HepG2 (cell line): ENCODE results near the gene HSD17B8. TPM values are rescaled to one million over a fixed set of nuclear protein-coding genes. Genes with fewer than 3 reads are reported as not detected.

ENCODE experiments used
- ADNP ChIP-seq: sonication (generic); formaldehyde crosslinking; IDR thresholded peaks from 2 replicates; pipeline ENCODE4 v1.4.0; 2020; ENCODE audit warnings: missing genetic modification reagents
- ARID2 ChIP-seq: sonication (generic); formaldehyde crosslinking; IDR thresholded peaks from 2 replicates; pipeline ENCODE4 v1.8.1; 2022; ENCODE audit warnings: mild to moderate bottlenecking, missing genetic modification reagents, borderline replicate concordance
- FOXC1 ChIP-seq: sonication (generic); formaldehyde crosslinking; IDR thresholded peaks from 2 replicates; pipeline ENCODE4 v1.8.0; 2022; ENCODE audit warnings: mild to moderate bottlenecking, missing genetic modification reagents, borderline replicate concordance
- MZF1 ChIP-seq: sonication (generic); formaldehyde crosslinking; IDR thresholded peaks from 2 replicates; pipeline ENCODE4 v1.8.1; 2023; ENCODE audit warnings: mild to moderate bottlenecking, missing genetic modification reagents, borderline replicate concordance
- NAIF1 ChIP-seq: sonication (generic); formaldehyde crosslinking; IDR thresholded peaks from 2 replicates; pipeline ENCODE4 v1.5.0; 2020; ENCODE audit warnings: mild to moderate bottlenecking, missing genetic modification reagents, borderline replicate concordance
- NFATC3 ChIP-seq: sonication (generic); formaldehyde crosslinking; IDR thresholded peaks from 2 replicates; pipeline ENCODE4 v1.5.1; 2020; ENCODE audit warnings: mild to moderate bottlenecking, missing genetic modification reagents
- POLR2G ChIP-seq: fragments of 200-400 bp; formaldehyde crosslinking; IDR thresholded peaks from 2 replicates; pipeline ENCODE4 v1.6.1; 2018; ENCODE audit warnings: mild to moderate bottlenecking, low read depth, low read length, moderate library complexity
- RBAK ChIP-seq: sonication (generic); formaldehyde crosslinking; IDR thresholded peaks from 2 replicates; pipeline ENCODE4 v1.5.1; 2020; ENCODE audit warnings: mild to moderate bottlenecking, missing genetic modification reagents
- RFX3 ChIP-seq: IDR thresholded peaks from 2 replicates; pipeline ENCODE4 v1.6.1; 2016; ENCODE audit warnings: missing biosample characterization, missing genetic modification reagents
- RNF2 ChIP-seq: fragments of 450-650 bp; conservative IDR thresholded peaks from 2 replicates; pipeline ENCODE4 v1.6.1; 2016; ENCODE audit warnings: low read depth
- RXRA ChIP-seq: sonication (generic); formaldehyde crosslinking; IDR thresholded peaks from 2 replicates; pipeline ENCODE4 v1.5.1; 2020; ENCODE audit warnings: missing genetic modification reagents
- SAFB2 ChIP-seq: sonication (generic); formaldehyde crosslinking; IDR thresholded peaks from 2 replicates; pipeline ENCODE4 v1.5.1; 2020; ENCODE audit warnings: missing genetic modification reagents, low read depth, mild to moderate bottlenecking, borderline replicate concordance
- SIX1 ChIP-seq: sonication (generic); formaldehyde crosslinking; IDR thresholded peaks from 2 replicates; pipeline ENCODE4 v1.4.0; 2020; ENCODE audit warnings: missing genetic modification reagents, borderline replicate concordance
- SMAD9 ChIP-seq: sonication (generic); formaldehyde crosslinking; IDR thresholded peaks from 2 replicates; pipeline ENCODE4 v1.5.1; 2020; ENCODE audit warnings: mild to moderate bottlenecking, missing genetic modification reagents
- ZBTB38 ChIP-seq: sonication (generic); formaldehyde crosslinking; IDR thresholded peaks from 2 replicates; pipeline ENCODE4 v1.5.1; 2020; ENCODE audit warnings: mild to moderate bottlenecking, missing genetic modification reagents
- ZNF207 ChIP-seq: fragments of 450-650 bp; IDR thresholded peaks from 2 replicates; pipeline ENCODE4 v1.6.1; 2016; ENCODE audit warnings: antibody characterized with exemption, borderline replicate concordance
- ZNF768 ChIP-seq: sonication (generic); formaldehyde crosslinking; IDR thresholded peaks from 2 replicates; pipeline ENCODE4 v1.4.0; 2020; ENCODE audit warnings: missing genetic modification reagents
- polyA plus RNA-seq, 8 experiments: library from polyadenylated mRNA; depleted of rRNA in 3 of 8; stranded (reverse) in 7 of 8; unstranded in 1 of 8; fragments of >200 nt; fragmentation: Illumina TruSeq in 4 of 8; extraction: Trizol in 4 of 8; gene quantifications; 2 replicates each; pipeline versions ENCODE4 v1.2.1 to v1.2.3, GENCODE V29; 2011 to 2016; ENCODE audit warnings: low read depth in 4 of 8, missing spikeins in 1 of 8, mixed read lengths in 1 of 8; ENCODE audit not compliant: insufficient read depth in 1 of 8
- total RNA-seq, 5 experiments: library from RNA; depleted of rRNA; stranded (reverse); fragments of >200 nt; fragmentation: Illumina TruSeq; extraction: Trizol; gene quantifications; 2 replicates each; pipeline ENCODE4 v1.2.3, GENCODE V29; 2016; ENCODE audit warnings: low read depth in 1 of 5
- TF ChIP-seq, protein P1 (sequence below): IDR thresholded peaks from 2 replicates; pipeline ENCODE4 v1.4.0; 2020; ENCODE audit warnings: mild to moderate bottlenecking, missing genetic modification reagents
- TF ChIP-seq, protein P2 (sequence below): sonication (generic); formaldehyde crosslinking; IDR thresholded peaks from 2 replicates; pipeline ENCODE4 v1.4.0; 2020; ENCODE audit warnings: low read depth, mild to moderate bottlenecking, missing genetic modification reagents
- TF ChIP-seq, protein P3 (sequence below): IDR thresholded peaks from 2 replicates; pipeline ENCODE4 v1.6.1; 2012; ENCODE audit warnings: low read depth, low read length, improper control_type of control experiment

The HSD17B8 gene
- total and polyA plus RNA-seq, 2 of the 13 experiments (the other 11 are each of a cell fraction or from before 2014, with no cell fraction given): 12.6 to 20.1 TPM

DNA sequence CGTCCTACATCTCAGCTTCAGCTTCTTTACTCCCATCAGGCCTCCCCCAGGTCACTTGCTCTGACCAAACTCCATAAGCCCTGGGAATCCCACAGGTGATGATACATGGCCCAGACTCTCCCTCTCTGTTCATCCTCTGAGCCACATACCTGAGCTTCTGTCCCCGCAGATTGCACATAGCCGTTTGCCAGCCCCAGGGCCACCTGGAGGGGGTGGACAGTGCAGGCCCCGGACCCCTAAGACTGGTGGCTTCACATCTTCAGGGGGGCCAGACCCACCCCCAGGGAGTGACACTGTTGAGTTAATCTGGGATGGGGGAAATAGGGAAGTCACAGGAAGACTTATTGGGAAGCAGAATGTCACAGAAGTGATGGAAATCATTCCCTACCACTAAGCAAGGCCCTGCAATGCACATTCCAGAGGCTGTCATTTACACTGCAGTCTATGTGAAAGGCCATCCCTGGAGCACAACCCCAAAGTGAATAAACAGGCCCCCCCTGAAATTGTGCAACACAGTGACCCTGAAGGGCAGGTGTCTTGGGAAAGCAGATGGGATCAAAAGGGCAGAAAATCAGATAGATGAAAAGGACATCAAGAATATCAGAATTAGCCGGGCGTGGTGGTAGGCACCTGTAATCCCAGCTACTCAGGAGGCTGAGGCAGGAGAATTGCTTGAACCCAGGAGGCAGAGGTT, 6.1 kb upstream of the HSD17B8 start (continued):
- TF ChIP-seq ZBTB38 (CRISPR knock-in tag): no peak
- TF ChIP-seq, protein P1, sequence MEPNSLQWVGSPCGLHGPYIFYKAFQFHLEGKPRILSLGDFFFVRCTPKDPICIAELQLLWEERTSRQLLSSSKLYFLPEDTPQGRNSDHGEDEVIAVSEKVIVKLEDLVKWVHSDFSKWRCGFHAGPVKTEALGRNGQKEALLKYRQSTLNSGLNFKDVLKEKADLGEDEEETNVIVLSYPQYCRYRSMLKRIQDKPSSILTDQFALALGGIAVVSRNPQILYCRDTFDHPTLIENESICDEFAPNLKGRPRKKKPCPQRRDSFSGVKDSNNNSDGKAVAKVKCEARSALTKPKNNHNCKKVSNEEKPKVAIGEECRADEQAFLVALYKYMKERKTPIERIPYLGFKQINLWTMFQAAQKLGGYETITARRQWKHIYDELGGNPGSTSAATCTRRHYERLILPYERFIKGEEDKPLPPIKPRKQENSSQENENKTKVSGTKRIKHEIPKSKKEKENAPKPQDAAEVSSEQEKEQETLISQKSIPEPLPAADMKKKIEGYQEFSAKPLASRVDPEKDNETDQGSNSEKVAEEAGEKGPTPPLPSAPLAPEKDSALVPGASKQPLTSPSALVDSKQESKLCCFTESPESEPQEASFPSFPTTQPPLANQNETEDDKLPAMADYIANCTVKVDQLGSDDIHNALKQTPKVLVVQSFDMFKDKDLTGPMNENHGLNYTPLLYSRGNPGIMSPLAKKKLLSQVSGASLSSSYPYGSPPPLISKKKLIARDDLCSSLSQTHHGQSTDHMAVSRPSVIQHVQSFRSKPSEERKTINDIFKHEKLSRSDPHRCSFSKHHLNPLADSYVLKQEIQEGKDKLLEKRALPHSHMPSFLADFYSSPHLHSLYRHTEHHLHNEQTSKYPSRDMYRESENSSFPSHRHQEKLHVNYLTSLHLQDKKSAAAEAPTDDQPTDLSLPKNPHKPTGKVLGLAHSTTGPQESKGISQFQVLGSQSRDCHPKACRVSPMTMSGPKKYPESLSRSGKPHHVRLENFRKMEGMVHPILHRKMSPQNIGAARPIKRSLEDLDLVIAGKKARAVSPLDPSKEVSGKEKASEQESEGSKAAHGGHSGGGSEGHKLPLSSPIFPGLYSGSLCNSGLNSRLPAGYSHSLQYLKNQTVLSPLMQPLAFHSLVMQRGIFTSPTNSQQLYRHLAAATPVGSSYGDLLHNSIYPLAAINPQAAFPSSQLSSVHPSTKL (CRISPR knock-in tag): peak; percentile 99
- TF ChIP-seq NFATC3: no peak
- no peak for TF ChIP-seq ADNP (CRISPR knock-in tag)
- no peak for TF ChIP-seq FOXC1 (CRISPR knock-in tag)
- TF ChIP-seq SAFB2 (CRISPR knock-in tag): no peak
- TF ChIP-seq, protein P2, sequence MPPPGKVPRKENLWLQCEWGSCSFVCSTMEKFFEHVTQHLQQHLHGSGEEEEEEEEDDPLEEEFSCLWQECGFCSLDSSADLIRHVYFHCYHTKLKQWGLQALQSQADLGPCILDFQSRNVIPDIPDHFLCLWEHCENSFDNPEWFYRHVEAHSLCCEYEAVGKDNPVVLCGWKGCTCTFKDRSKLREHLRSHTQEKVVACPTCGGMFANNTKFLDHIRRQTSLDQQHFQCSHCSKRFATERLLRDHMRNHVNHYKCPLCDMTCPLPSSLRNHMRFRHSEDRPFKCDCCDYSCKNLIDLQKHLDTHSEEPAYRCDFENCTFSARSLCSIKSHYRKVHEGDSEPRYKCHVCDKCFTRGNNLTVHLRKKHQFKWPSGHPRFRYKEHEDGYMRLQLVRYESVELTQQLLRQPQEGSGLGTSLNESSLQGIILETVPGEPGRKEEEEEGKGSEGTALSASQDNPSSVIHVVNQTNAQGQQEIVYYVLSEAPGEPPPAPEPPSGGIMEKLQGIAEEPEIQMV (CRISPR knock-in tag): peak; percentile 69
- TF ChIP-seq ARID2: no peak
- TF ChIP-seq NAIF1 (CRISPR knock-in tag): no peak
- TF ChIP-seq, protein P3, sequence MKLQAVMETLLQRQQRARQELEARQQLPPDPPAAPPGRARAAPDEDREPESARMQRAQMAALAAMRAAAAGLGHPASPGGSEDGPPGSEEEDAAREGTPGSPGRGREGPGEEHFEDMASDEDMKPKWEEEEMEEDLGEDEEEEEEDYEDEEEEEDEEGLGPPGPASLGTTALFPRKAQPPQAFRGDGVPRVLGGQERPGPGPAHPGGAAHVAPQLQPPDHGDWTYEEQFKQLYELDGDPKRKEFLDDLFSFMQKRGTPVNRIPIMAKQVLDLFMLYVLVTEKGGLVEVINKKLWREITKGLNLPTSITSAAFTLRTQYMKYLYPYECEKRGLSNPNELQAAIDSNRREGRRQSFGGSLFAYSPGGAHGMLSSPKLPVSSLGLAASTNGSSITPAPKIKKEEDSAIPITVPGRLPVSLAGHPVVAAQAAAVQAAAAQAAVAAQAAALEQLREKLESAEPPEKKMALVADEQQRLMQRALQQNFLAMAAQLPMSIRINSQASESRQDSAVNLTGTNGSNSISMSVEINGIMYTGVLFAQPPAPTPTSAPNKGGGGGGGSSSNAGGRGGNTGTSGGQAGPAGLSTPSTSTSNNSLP: peak; percentile 94
- TF ChIP-seq MZF1: 0 out of 2 replicates have a peak, but pooled peaks have one; percentile 27
- no peak; the same call in 1 of the 2 replicates for TF ChIP-seq POLR2G
- no peak for TF ChIP-seq SMAD9 (CRISPR knock-in tag)
- TF ChIP-seq RFX3 (CRISPR knock-in tag): no peak
- no peak for TF ChIP-seq RNF2
- TF ChIP-seq SIX1 (CRISPR knock-in tag): peak; percentile 75; the same call in 1 of the 2 replicates
- TF ChIP-seq ZNF207: no peak
- no peak for TF ChIP-seq RBAK (CRISPR knock-in tag)
- TF ChIP-seq RXRA (CRISPR knock-in tag): peak; percentile 95
- TF ChIP-seq ZNF768: peak; percentile 27; the same call in 1 of the 2 replicates
